ENCODE data around the gene SUV39H1.

GRCh38 chrX:48711162-48711928 is 14.8 kb downstream of the SUV39H1 start:
- TF ChIP-seq EZH2 (IDR thresholded peaks at IDR 0.05; ENCODE audit: insufficient read depth, poor library complexity, severe bottlenecking), result no peak
- no peak for TF ChIP-seq EZH2phosphoT487 (IDR thresholded peaks at IDR 0.05; ENCODE audit: insufficient read depth, low read depth)
